ENCODE data around the gene NDUFA6.
"Not testable (repeated sequence)": the region's sequence is repeated elsewhere in the genome, so short reads cannot be mapped to it uniquely, and the experiment has no call there.

NDUFA6 gene

DNA sequence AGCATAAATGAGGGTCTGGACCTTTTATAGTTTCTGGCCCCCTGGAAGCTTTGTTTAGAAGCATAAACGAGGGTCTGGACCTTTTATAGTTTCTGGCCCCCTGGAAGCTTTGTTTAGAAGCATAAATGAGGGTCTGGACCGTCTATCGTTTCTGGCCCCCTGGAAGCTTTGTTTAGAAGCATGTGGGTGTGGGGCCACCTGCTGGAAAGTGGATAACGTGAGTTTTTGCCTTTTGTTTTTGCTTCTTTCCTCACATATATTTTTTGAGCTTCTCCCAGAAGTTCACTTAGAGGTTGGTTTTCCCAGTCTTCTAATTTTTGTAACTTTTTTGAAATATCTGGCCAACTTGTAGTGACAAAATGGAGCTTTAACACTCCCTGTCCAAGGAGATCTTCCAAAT, 22.2 kb upstream of the NDUFA6 start:
- not testable (repeated sequence) for DNase-seq (ENCODE audit: low read depth)

DNA sequence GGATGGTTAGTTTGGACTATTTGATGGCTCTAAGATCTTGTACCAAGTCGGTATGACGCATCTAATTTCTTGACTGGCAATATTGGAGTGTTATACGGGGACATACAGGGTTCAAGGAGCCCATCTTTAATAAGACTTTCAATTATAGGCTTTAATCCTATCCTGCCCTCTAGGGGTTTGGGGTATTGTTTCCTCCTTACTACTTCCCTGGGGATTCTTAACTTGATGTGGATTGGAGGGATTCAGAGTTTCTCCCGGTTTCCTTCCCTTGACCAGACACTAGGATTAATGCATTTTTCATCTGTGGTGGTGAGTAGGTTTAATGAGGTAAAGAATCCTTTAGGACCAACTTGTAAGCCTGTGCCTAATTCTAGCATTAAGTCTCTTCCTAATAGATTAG, 21.2 kb upstream of the NDUFA6 start:
- DNase-seq (ENCODE audit: low read depth): no peak

DNA sequence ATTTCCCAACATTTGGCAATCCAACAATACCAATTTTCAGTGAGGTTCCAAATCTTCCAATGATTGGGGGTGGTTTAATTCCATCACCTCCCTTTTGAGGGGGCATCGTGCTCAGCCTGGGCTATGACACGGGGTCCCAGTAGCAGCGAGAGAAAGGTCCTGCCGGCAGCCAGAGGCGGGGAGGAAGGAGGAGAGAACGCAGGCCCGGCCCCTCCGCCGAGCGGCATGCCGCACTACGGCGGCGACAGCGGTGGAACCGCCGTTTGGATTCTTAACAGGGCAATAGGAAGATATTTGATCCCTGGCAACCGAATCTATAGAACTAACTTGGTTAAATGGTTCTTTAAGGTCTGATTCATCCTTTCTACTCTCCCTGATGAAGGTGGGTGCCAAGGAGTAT, 18.3 kb upstream of the NDUFA6 start:
- DNase-seq (ENCODE audit: low read depth): no peak

DNA sequence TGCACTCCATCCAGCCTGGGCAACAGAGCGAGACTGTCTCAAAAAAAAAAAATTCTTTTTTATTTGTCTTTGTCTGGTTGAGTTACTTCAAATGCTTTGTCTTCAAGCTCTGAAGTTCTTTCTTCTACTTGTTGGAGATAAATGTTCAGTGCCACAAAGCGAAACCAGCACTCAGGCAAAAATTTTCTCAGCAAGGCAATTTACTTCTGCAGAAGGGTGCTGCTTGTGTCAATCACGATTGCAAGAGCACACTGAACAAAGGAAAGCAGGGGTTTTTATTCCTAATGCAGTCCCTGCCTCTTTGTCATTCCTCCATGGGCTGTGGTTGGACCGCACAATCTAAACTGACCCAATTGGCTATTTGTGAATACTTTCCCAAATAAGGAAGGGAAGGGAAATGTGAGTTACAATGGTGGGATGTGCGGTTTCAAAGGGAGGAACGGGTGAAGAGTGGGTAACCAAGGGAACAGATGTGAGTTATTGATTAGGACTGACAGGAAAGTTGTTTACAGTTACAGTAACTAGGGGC, 13.8 kb upstream of the NDUFA6 start:
- not testable (repeated sequence) for DNase-seq (ENCODE audit: low read depth)

DNA sequence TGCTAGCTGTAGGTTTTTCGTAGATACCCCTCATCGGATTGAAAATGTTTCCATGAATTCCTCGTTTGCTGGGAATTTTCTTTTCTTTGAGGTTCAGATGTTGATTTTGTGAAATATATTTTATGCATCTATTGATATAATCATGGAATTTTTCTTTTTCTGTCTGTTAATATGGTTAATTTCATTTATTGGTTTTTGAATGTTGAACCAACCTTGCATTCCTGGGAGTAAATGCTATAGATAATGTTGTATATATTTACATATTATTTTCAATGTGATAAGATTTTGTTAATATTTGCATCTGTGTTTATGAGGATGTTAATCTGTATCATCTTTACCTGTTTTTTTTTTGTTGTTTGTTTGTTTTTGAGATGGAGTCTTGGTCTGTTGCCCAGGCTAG, 10.6 kb upstream of the NDUFA6 start:
- DNase-seq (ENCODE audit: low read depth): no peak

DNA sequence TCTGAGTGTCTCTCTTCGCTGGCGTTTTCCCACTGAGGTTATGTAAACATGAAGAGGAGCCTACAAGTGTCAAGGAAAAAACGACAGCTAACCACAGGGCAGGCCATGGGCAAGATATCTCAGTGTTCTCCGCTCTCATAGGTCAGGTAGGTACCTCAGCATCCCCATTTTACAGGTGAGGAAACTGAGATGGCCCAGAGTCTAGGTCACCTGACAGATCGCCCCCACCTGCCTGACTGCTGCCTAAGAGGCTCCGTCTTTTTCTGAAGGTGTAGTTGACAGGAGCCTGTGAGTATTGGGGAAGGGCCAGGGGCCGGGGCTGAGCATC, 847 bp upstream of the NDUFA6 start:
- DNase-seq (ENCODE audit: low read depth): no peak

DNA sequence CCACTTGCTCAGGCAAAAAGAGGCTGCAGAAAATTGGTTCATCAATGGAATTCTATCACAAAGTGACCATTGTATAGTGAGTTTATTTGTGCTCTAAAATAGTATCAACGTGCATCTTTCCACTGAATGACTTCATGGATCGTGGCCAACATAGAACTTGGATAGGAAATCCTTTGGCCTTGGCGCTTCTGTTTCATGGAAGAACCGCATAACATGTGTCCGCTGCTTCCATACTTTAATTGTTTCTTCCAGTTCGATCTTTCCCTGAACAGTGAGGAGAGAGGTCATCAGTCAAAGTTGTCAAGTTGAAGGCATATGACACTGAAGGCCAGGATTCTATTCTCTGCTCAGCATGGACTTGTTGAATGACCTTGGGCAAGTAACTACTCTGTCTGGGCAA, 4.5 kb downstream of the NDUFA6 start:
- no peak for DNase-seq (ENCODE audit: low read depth)

DNA sequence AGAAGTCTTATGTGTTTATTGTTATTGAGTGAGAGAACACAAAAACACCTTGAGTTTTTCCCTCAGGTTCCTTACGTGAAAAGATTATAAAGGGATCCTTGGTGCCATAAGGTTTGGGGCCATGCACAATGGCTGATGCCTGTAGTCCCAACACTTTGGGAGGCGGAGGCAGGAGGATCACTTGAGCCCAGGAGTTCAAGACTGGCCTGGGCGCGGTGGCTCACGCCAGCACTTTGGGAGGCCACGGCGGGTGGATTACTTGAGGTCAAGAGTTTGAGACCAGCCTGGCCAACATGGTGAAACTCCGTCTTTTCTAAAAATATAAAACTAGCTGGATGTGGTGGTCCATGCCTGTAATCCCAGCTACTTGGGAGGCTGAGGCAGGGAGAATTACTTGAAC, 5.7 kb downstream of the NDUFA6 start:
- DNase-seq (ENCODE audit: low read depth): no peak

DNA sequence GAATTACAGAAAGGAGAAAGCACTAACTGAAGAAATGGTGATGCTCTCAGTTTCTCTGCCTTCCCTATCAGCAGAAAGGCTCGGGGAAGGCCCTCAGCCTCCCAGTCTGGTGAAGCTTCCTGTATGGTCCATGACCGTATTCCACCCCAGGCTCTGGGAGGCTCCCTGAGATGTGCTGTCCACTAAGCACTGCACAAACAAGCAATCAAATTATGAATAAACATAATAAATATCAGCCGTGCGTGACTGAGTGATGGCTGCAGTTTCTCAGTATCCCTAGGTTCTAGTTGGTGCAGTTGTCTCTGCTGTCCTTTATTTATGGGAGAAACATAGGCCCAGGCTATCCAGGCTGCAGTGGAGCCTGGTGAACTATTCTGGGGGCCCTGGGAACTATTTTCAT, 7.5 kb downstream of the NDUFA6 start:
- no peak for DNase-seq (ENCODE audit: low read depth)

DNA sequence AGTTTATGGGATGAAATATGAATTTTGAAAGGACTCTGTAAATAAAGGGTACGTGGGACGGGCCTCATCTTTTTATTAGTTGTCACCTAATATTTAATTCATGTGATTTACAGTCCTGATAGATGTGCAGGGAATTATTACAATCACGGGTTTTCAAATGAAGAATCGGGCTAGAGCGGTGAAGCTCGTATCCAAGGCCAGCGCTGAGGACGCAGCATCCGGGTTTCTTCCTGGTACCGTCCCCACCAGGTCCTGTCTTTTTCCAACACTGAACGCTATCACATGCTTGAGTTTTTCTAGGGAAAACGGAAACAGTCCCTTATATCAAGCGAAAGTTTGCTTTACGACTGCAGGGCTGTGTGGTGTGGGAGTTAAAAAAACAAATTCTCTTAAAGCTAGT, 10.3 kb downstream of the NDUFA6 start:
- peak; percentile 52 for DNase-seq (ENCODE audit: low read depth)

DNA sequence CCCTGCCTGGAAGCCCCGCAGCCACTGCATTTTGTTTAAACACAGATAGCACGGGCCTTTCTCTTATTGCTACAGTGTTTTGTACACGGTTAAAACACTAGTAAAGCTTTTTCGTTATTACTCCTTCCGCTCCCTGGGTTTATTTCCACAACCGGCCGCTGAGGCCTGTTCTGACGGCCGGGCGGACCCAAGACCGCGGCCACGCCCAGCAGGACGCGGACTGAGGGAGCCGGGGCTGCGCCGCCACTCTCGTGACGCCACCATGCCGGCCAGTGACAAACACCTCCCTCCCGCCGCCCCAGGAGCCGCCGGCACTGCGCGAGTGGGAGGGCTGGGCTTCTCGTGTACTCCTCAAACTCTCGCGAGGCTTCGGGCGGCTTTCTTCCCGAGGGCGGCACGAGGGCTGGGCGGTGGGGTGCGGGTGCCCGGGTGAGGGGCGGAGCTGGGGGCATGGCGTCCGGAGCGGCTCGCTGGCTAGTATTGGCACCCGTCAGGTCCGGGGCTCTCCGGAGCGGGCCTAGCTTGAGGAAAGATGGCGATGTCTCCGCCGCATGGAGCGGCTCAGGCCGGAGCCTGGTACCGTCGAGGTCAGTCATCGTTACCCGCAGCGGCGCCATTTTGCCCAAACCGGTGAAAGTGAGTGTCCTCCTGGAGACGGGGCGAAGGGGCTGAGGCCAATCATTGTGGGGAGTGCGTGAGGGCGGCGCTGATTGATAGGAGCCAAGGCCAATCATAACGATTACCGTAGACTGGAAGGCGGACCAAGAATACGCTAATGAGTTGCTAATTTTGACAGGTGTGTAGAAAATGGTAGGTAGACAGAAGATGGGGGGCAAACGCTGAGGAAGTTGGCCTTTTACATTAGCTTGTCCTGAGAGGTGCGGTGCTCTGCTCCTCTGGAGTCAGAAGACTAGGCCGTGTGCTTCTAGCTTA, 11.0 kb downstream of the NDUFA6 start, which contains the start of gene SMDT1:
Gene SMDT1 (plus strand): TSS at position 382 of the 933 bp plus-strand sequence. CDS start 69 bp downstream, at position 451.
- peak; percentile 98 for DNase-seq (ENCODE audit: low read depth)

DNA sequence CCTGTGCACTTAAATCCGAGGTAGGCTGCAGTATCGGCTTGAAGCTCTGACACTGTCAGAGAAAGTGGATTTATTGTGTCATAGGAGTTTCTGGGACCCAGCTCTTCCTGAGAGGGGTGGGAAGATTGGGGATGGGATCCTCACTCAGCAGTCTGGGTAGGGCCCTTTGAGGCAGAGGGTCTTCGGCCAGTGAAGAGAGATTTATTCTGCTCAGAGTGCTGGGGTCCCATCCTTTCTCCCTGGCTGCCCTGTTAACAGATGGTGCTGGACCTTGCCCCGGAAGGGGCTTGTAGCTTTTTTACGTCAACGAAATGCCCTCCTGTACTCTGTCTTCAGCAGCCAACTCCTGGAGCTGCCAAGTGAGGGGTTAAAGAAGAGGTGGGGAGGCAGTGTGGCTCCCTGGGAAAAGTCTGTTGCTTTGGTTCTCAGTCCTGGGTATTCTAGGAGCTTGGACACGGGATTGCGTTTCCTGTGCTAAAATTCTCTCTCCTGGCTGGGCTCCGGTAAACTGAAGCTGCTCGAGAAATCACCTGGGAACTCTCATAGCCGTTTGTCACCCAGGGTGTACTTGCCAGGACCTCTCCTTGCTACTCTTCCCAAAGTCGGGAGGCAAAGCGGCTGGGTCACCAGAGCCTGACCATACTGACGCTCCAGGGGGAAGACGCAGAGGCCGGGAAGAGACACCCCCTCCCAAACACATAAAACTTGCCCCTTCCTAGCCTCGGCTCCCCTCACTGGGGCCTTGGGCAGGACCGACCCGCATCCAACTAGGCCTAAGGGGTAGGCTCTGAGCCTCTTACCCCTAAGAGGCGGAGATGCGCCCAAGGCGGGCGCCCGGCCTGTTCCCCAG, 11.9 kb downstream of the NDUFA6 start:
- DNase-seq (ENCODE audit: low read depth): peak; percentile 28

DNA sequence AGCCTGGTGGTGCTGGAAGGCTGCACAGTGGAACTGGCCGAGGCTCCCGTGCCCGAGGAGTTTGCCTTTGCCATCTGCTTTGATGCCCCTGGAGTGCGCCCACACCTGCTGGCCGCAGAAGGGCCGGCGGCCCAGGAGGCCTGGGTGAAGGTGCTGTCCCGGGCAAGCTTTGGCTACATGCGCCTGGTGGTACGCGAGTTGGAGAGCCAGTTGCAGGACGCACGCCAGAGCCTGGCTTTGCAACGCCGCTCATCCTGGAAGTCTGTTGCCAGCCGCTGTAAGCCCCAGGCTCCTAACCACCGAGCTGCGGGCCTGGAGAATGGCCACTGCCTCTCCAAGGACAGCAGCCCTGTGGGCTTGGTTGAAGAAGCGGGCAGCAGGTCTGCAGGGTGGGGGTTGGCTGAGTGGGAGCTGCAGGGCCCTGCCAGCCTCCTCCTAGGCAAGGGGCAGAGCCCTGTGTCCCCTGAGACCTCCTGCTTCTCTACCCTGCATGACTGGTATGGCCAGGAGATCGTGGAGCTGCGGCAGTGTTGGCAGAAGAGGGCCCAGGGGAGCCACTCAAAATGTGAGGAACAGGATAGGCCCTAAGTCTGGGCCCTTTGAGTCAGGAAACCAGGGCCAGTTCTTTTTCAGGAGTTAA, 13.0 kb downstream of the NDUFA6 start:
- DNase-seq (ENCODE audit: low read depth): no peak

DNA sequence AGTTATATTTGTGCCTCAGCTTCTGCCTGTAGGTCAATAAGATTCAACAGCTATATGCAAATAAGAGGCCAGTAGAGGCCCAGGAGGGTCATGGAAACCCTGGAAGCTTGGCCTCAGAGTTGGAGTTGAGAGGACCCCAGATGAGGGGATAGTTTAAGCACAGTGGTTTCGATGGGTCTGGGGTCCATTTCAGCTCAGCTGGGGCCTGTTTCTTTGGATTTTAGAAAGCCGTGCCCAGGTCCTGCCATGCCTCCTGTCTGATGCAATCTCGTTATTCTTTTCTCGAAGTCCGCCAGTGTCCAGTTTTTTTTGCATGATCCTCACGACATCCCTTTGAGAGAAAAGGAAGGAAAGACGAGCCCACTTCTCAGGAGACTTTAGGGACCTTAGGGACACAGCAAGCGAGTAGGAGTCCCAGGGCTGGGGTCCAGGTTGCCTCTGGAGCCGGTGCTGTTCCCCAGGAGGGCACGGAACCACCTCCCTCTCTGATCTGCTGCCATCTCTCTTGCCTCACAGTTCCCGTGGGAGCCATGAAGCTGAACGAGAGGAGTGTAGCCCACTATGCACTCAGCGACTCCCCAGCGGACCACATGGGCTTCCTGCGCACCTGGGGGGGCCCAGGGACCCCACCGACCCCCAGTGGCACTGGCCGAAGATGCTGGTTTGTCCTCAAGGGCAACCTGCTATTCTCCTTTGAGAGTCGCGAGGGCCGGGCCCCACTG, 13.6 kb downstream of the NDUFA6 start:
- DNase-seq (ENCODE audit: low read depth): no peak

DNA sequence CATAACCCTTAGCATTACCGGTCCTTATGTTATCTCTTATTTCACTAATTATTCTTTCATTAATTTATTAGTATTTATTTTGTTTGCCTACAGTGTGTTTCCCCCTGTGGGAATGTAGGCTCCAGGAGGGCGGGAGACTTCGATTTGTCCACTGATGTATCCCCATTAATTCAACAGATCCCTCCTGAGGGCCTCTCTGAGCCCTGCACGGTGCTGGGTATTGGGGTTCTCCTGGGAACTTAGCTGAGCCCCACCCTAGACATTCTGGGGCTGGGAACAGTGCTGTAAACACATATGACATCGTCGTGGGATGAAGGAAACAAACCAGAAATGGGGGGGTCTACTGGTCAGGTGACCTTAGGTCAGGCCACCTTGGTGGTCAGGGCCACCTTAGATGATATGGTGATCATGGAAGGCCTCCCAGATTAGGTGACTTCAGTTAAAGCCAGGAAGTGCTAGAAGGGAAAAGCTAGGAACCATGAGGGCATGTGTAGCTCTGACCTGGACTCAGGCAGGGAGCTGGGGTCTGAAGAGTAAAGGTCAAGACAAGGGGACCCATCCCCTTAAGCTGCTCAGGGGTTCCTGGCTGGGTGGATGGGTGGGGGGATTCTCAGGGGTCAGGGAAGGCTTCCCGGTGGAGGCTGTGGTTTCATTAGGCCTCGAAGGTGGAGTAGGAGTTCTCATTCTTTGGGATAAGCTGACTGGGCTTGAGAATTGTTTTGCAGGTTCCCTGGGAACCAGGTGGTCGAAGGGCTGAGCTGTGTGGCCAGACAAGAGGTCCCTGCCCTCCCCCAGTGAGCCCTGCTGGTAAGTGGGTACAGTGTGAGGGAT, 15.5 kb downstream of the NDUFA6 start:
- DNase-seq (ENCODE audit: low read depth): no peak

DNA sequence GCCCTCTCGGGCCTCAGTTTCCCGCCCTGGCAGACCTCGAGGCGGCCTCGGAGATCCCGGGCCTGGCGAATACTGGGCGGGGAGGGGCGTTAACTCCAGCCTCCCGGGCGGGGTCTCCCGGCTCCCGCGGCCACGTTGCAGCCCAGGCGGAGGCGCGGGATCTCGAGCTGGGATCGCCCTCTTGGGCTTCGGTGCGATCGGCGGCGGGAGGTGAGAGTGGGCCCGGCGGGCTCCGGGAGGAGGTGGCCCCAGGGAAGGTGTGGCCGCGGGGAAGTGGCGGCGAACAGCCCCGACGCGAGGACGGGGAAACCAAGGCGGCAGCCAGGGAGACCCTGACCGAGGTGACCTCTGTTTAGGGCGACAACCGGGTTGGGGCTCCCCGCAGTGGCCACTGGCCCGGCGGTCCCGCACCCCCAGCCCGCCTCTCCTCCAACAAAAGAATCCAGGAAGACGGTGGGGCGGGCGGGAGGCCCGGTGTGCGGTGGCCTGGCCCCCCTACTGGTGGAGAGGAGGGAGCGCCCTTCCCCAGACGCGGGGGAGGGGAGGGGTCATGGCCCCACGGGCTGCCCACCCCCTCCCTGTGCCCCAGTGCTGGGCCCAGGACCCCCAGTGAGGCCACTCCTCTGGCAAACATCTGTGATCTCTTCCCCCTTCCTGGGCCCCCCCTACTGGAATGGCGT, 16.3 kb downstream of the NDUFA6 start, which contains the start of gene PHETA2:
Gene PHETA2 (plus strand): TSS at position 117 of the 680 bp plus-strand sequence. CDS start 3,046 bp downstream, outside the sequence.
- DNase-seq (ENCODE audit: low read depth): peak; percentile 49

DNA sequence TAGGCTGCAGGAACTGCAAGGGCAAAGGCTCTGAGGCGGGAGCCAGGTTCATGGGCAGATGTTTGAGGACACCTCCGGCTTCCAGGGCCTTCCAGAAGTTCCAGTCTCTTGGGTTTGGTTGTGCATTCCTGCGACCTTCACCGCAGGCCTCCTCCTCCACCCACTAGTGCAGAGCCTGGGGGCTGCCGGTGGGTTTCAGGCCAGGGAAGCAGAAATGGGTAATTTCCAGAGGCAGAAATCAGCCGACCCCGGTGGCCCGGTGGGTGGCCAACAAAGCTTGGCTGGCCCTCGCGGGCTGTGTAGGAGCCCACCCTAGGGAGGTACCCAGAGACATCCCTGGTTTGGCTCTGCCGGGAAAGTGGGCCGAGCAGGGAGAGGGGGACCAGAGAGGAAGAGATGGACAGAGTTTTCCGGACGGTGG, 16.9 kb downstream of the NDUFA6 start:
- no peak for DNase-seq (ENCODE audit: low read depth)

DNA sequence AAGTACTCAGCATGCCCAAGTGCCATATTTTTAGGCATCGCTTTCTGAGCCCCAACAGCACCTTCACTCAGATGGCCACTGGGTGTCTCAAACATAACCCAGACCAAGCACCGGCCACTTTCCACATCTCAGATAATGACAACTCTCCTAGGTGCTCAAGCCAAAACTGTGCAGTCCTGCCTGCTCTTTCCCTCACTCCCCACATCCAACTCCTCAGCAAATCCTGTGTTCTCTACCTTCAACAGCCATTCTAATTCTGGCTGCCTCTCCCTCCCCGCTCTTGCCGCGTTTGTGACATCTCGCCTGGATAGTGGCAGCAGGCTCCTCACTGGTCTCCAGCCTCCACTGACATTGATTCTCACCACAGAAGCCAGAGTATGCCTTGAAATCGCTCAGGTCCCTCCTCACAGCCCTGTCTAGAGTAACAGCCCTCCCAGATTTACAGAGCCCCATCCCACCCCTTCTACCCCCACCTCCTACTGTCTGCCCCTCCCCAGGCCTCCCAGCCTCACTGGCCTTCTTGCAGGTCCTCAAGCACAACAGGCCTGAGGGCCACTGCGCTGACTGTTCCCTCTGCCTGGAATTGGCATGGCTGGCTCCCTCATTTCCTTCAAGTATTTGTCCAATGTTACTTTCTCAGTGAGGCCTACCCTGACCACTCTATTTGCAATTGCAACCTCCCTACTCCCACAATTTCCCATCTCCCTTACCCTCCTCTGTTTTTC, 17.8 kb downstream of the NDUFA6 start:
- no peak for DNase-seq (ENCODE audit: low read depth)

DNA sequence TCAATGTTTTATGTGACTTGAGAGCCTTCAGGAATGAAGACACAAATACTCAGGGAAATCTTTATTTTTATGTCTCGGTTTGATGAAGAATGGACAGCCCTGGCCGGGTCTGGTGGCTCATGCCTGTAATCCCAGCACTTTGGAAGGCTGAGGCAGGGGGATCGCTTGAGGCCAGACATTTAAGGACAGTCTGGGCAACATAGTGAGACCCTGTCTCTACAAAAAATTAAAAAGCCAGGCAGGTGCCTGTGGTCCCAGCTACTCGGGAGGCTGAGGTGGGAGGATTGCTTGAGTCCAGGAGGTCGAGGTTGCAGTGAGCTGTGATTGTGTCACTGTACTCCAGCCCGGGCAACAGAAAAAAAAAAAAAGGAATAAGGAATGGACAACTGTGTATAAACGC, 19.1 kb downstream of the NDUFA6 start:
- not testable (repeated sequence) for DNase-seq (ENCODE audit: low read depth)
